KBM-7 (cell line): Measurements from ENCODE around the gene GPR68.
"Not testable (repeated sequence)": the region's sequence is repeated elsewhere in the genome, so short reads cannot be mapped to it uniquely, and the experiment has no call there.

Experiments
- DNase-seq: peaks from one replicate; pipeline ENCODE4 v3.0.0-alpha.2; 2015
- in situ Hi-C: fragments of 300-500 bp; cut with MboI; formaldehyde crosslinking; loops from 2 replicates; pipeline ENCODE4 v1.14.3; 2020; ENCODE audit warnings: low sequenced_read_pairs, low pct_unique_long_range_greater_than_20kb, mixed read lengths

The GPR68 gene

GRCh38 chr14:91216731-91217226 is 27.7 kb downstream of the GPR68 start:
- in situ Hi-C loops = no loop called here

GRCh38 chr14:91215381-91215780 is 29.1 kb downstream of the GPR68 start:
- in situ Hi-C loops = no loop called here
- DNase-seq = no peak

More at GRCh38 chr14:91216731-91217226, 27.7 kb downstream of the GPR68 start:
- DNase-seq = no peak

GRCh38 chr14:91214306-91214705 is 30.2 kb downstream of the GPR68 start:
- no peak for DNase-seq
- in situ Hi-C loops = no loop called here

GRCh38 chr14:91211017-91211416 is 33.5 kb downstream of the GPR68 start:
- in situ Hi-C loops = no loop called here

GRCh38 chr14:91207008-91207407 is 37.5 kb downstream of the GPR68 start:
- DNase-seq = peak; percentile 36
- in situ Hi-C loops = no loop called here

More at GRCh38 chr14:91211017-91211416, 33.5 kb downstream of the GPR68 start:
- DNase-seq = no peak

- in situ Hi-C loops = no loop called here
- DNase-seq = no peak
Measured at GRCh38 chr14:91205459-91205858, 39.0 kb downstream of the GPR68 start.

- no peak for DNase-seq
- in situ Hi-C loops = no loop called here
Measured at GRCh38 chr14:91204657-91205056, 39.8 kb downstream of the GPR68 start.

GRCh38 chr14:91202234-91202974 is 42.1 kb downstream of the GPR68 start:
- peak; percentile 88 for DNase-seq
- in situ Hi-C loops = no loop called here

GRCh38 chr14:91200802-91201201 is 43.7 kb downstream of the GPR68 start:
- DNase-seq, in situ Hi-C loops: not testable (repeated sequence)

GRCh38 chr14:91197631-91198030 is 46.9 kb downstream of the GPR68 start:
- in situ Hi-C loops = no loop called here
- DNase-seq = no peak

GRCh38 chr14:91195881-91196280 is 48.6 kb downstream of the GPR68 start:
- DNase-seq = no peak
- in situ Hi-C loops = no loop called here

GRCh38 chr14:91193069-91193468 is 51.4 kb downstream of the GPR68 start:
- DNase-seq = no peak
- in situ Hi-C loops = no loop called here

GRCh38 chr14:91190853-91191252 is 53.7 kb downstream of the GPR68 start:
- no peak for DNase-seq
- in situ Hi-C loops = no loop called here

- no peak for DNase-seq
- in situ Hi-C loops = loop anchor here (10.0 kb wide), 1 partner anchor 98 kb away; no protein-coding TSS in a partner anchor
Measured at GRCh38 chr14:91187271-91187670, 57.2 kb downstream of the GPR68 start.

- in situ Hi-C loops = loop anchor here (10.0 kb wide), 1 partner anchor 98 kb away; no protein-coding TSS in a partner anchor
- DNase-seq = no peak
Measured at GRCh38 chr14:91186515-91187066, 57.9 kb downstream of the GPR68 start.

- in situ Hi-C loops = loop anchor here (10.0 kb wide), 1 partner anchor 99 kb away; no protein-coding TSS in a partner anchor
- no peak for DNase-seq
Measured at GRCh38 chr14:91185721-91186120, 58.8 kb downstream of the GPR68 start.

- in situ Hi-C loops = loop anchor here (10.0 kb wide), 1 partner anchor 100 kb away; no protein-coding TSS in a partner anchor
Measured at GRCh38 chr14:91184559-91184958, 59.9 kb downstream of the GPR68 start.

GRCh38 chr14:91182753-91183152 is 61.8 kb downstream of the GPR68 start:
- in situ Hi-C loops = loop anchor here (10.0 kb wide), 1 partner anchor 102 kb away; no protein-coding TSS in a partner anchor
- DNase-seq = not testable (repeated sequence)

More at GRCh38 chr14:91184559-91184958, 59.9 kb downstream of the GPR68 start:
- DNase-seq = no peak
